Measurements from ENCODE around the gene TAS1R3.

Gene TAS1R3

GRCh38 chr1:1317420-1317819, 13.7 kb upstream of the TAS1R3 start:
- TF ChIP-seq CTCF (IDR thresholded peaks at IDR 0.05; ENCODE audit: insufficient read depth, low read depth, low read length, missing control alignments) = no peak
- no peak for DNase-seq (ENCODE audit: low read depth)
- H3K4me3 ChIP-seq (ENCODE audit: low read depth, low read length) = no peak overlapping the region

DNA sequence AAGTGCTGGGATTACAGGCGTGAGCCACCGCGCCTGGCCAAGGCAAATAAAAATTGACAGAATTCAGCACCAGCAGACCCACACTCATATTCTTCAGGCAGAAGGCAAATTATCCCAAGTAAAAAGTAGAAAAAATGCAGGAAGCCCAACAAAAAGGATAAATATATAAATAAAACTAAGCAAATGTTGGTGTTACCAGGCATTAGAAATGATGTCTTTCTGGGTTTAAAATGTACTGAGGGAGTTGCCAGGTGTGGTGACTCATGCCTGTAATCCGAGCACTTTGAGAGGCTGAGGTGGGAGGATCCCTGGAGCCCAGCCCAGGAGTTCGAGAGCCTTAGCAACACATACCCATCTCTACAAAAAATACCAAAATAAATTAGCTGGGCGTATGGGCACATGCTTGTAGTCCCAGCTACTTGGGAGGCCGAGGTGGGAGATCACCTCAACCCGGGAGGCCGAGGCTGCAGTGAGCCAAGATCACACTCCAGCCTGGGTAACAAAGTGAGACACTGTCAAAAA, 12.9 kb upstream of the TAS1R3 start:
- no peak for TF ChIP-seq CTCF (IDR thresholded peaks at IDR 0.05; ENCODE audit: insufficient read depth, low read depth, low read length, missing control alignments)

GRCh38 chr1:1318777-1319645, 12.1 kb upstream of the TAS1R3 start:
- no peak for DNase-seq (ENCODE audit: low read depth)
- no peak for TF ChIP-seq CTCF (IDR thresholded peaks at IDR 0.05; ENCODE audit: insufficient read depth, low read depth, low read length, missing control alignments)
- no peak overlapping the region for H3K4me3 ChIP-seq (ENCODE audit: low read depth, low read length)

More for the DNA sequence above, 12.9 kb upstream of the TAS1R3 start:
- DNase-seq (ENCODE audit: low read depth) = no peak
- H3K4me3 ChIP-seq (ENCODE audit: low read depth, low read length) = no peak overlapping the region

- no peak overlapping the region for H3K4me3 ChIP-seq (ENCODE audit: low read depth, low read length)
- no peak for DNase-seq (ENCODE audit: low read depth)
- TF ChIP-seq CTCF (IDR thresholded peaks at IDR 0.05; ENCODE audit: insufficient read depth, low read depth, low read length, missing control alignments) = no peak
Observed at GRCh38 chr1:1319646-1319941, 11.5 kb upstream of the TAS1R3 start.

DNA sequence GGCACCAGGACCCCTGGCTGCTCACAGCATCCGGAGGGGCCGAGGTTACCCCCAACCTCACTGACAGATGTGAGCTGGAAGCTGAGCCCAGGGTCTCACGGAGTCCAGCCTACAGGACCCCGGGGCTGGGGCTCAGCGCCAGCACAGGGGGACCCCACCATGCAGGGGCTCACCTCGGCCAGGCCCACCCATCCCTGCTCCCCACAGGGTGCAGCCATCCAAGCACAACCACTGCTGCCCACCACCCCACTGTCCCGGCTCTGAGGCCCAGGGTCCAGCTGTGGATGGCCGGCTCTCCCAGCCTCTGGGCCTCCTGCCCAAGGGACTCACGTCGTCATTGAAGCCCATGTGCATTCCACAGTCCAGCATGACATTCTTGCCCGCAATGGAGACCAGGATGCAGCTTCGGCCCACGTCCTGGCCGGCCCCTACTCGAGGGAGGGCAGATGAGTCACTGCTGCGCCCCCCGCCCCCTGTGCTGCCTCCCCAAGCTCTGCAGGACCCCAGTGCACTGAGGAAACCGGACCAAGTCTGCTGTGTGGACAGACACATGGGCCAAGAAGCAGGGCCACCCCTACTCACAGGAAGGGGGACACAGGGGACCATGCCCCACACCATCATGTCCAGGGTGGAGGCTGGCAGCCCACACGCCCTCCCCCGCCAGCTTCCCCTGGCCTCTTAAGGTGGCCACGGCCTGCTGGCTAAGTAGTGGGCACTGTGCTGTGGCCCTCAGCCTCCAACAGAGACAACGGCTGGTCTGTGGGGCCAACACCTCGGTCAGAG, 10.2 kb upstream of the TAS1R3 start:
- no peak for TF ChIP-seq CTCF (IDR thresholded peaks at IDR 0.05; ENCODE audit: insufficient read depth, low read depth, low read length, missing control alignments)
- H3K4me3 ChIP-seq (ENCODE audit: low read depth, low read length) = no peak overlapping the region
- no peak for DNase-seq (ENCODE audit: low read depth)

GRCh38 chr1:1321477-1321876, 9.6 kb upstream of the TAS1R3 start:
- no peak for TF ChIP-seq CTCF (IDR thresholded peaks at IDR 0.05; ENCODE audit: insufficient read depth, low read depth, low read length, missing control alignments)
- DNase-seq (ENCODE audit: low read depth) = no peak
- no peak overlapping the region for H3K4me3 ChIP-seq (ENCODE audit: low read depth, low read length)

All from GM12865 (cell line).